ENCODE data around the gene CLCN7.
"Not testable (repeated sequence)": the region's sequence is repeated elsewhere in the genome, so short reads cannot be mapped to it uniquely, and the experiment has no call there.

Gene CLCN7

GRCh38 chr16:1485847-1486496 lies 11.1 kb upstream of the CLCN7 start:
- no peak for DNase-seq

- DNase-seq: no peak
Observed at GRCh38 chr16:1481906-1482835, 7.3 kb upstream of the CLCN7 start.

GRCh38 chr16:1478937-1479336 lies 4.1 kb upstream of the CLCN7 start:
- not testable (repeated sequence) for DNase-seq

GRCh38 chr16:1477033-1477432 lies 2.2 kb upstream of the CLCN7 start:
- DNase-seq: no peak

GRCh38 chr16:1475552-1476114 lies 805 bp upstream of the CLCN7 start:
- DNase-seq: no peak

- no peak for DNase-seq
Observed at GRCh38 chr16:1474082-1474795, 589 bp downstream of the CLCN7 start.

GRCh38 chr16:1472974-1473373 lies 1.9 kb downstream of the CLCN7 start:
- DNase-seq: no peak

GRCh38 chr16:1471569-1472194 lies 3.1 kb downstream of the CLCN7 start:
- no peak for DNase-seq

GRCh38 chr16:1470481-1471251 lies 4.2 kb downstream of the CLCN7 start:
- no peak for DNase-seq

- no peak for DNase-seq
Observed at GRCh38 chr16:1469693-1470201, 5.1 kb downstream of the CLCN7 start.

GRCh38 chr16:1469141-1469540 lies 5.7 kb downstream of the CLCN7 start:
- not testable (repeated sequence) for DNase-seq

- DNase-seq: no peak
Observed at GRCh38 chr16:1468426-1468810, 6.4 kb downstream of the CLCN7 start.

GRCh38 chr16:1466968-1467521 lies 7.8 kb downstream of the CLCN7 start:
- DNase-seq: no peak

GRCh38 chr16:1466054-1466453 lies 8.8 kb downstream of the CLCN7 start:
- DNase-seq: no peak

- DNase-seq: no peak
Observed at GRCh38 chr16:1465567-1465915, 9.3 kb downstream of the CLCN7 start.

- DNase-seq: no peak
Observed at GRCh38 chr16:1464894-1465566, 9.8 kb downstream of the CLCN7 start.

- no peak for DNase-seq
Observed at GRCh38 chr16:1464196-1464893, 10.5 kb downstream of the CLCN7 start.

GRCh38 chr16:1461146-1461545 lies 13.7 kb downstream of the CLCN7 start:
- no peak for DNase-seq

GRCh38 chr16:1460602-1461138 lies 14.2 kb downstream of the CLCN7 start:
- DNase-seq: no peak

GRCh38 chr16:1459967-1460366 lies 14.9 kb downstream of the CLCN7 start:
- DNase-seq: no peak
